HFF-Myc (cell line): Measurements from ENCODE around the gene TTLL5.
A peak's percentile ranks its signal among the peaks of the same experiment; 100 is the strongest.

ENCODE experiments used
- DNase-seq: peaks from one replicate; pipeline ENCODE4 v3.0.0-alpha.2; 2011; ENCODE audit warnings: low read depth; ENCODE audit errors: extremely low read depth
- H3K4me3 ChIP-seq: replicated peaks from 2 replicates; pipeline ENCODE4 v1.5.1; 2011; ENCODE audit warnings: low read depth, mild to moderate bottlenecking, control low read depth, low read length
- CTCF ChIP-seq: IDR thresholded peaks from 2 replicates; pipeline ENCODE4 v1.5.1; 2012; ENCODE audit warnings: mild to moderate bottlenecking, low read depth, low read length, control low read depth; ENCODE audit errors: missing control alignments

TTLL5 gene

GRCh38 chr14:75660630-75661498 lies at the start of gene TTLL5, which contains the start of gene ERG28:
Gene TTLL5 (plus strand): TSS chr14:75661246. CDS start chr14:75663150, 1,904 bp downstream.
Gene ERG28 (minus strand): TSS chr14:75660876. CDS start chr14:75657502, 3,374 bp downstream.
- H3K4me3 ChIP-seq: peak within 1 kb of the TSS; percentile 79
- peak; percentile 95 for DNase-seq
- no peak for TF ChIP-seq CTCF

- no peak overlapping the region for H3K4me3 ChIP-seq
- DNase-seq: no peak
- no peak for TF ChIP-seq CTCF
Observed at GRCh38 chr14:75612157-75612556, 48.9 kb upstream of the TTLL5 start.

GRCh38 chr14:75614179-75614578 lies 46.9 kb upstream of the TTLL5 start:
- no peak overlapping the region for H3K4me3 ChIP-seq
- no peak for DNase-seq
- TF ChIP-seq CTCF: no peak

GRCh38 chr14:75615200-75615599 lies 45.8 kb upstream of the TTLL5 start:
- no peak for DNase-seq
- H3K4me3 ChIP-seq: no peak overlapping the region
- no peak for TF ChIP-seq CTCF

- no peak overlapping the region for H3K4me3 ChIP-seq
- DNase-seq: no peak
- no peak for TF ChIP-seq CTCF
Observed at GRCh38 chr14:75619548-75619947, 41.5 kb upstream of the TTLL5 start.

GRCh38 chr14:75625034-75625433 lies 36.0 kb upstream of the TTLL5 start:
- TF ChIP-seq CTCF: no peak
- no peak overlapping the region for H3K4me3 ChIP-seq
- DNase-seq: no peak
